OCI-LY7 (cell line): ENCODE measurements around the gene NAV2.

Experiments
- CTCF ChIP-seq: fragments of 200-600 bp; sonication (generic); conservative IDR thresholded peaks from 2 replicates; pipeline ENCODE4 v1.5.1; 2014; ENCODE audit warnings: mild to moderate bottlenecking, antibody characterized with exemption, low read length, moderate library complexity, mixed read lengths
- EZH2phosphoT487 ChIP-seq: fragments of 200-600 bp; sonication (generic); IDR thresholded peaks from 2 replicates; pipeline ENCODE4 v1.6.1; 2018; ENCODE audit warnings: low read depth, borderline replicate concordance, mild to moderate bottlenecking, mixed run types, antibody characterized with exemption, low read length, moderate library complexity, mixed read lengths

- TF ChIP-seq CTCF: no peak
- TF ChIP-seq EZH2phosphoT487: no peak
These were observed 37.8 kb upstream of the NAV2 start for GRCh38 chr11:19674836-19675235.
